Stomach (tissue), 9 donors: ENCODE data around the gene COL10A1. TPM values are rescaled to one million over a fixed set of nuclear protein-coding genes. Genes with fewer than 3 reads are reported as not detected.

ENCODE experiments used
- DNase-seq, 2 donors: peaks; one replicate each; pipeline versions ENCODE4 v3.0.0 to v3.0.0-alpha.2; 2013 to 2019
- H3K27ac ChIP-seq, 5 donors: fragments of 200-600 bp in 4 of 5; sonication (generic) in 4 of 5; one replicate each; pipeline ENCODE4 v1.5.1; 2013 to 2019; ENCODE audit warnings: mild to moderate bottlenecking in 1 of 5, moderate library complexity in 1 of 5
- H3K27me3 ChIP-seq, 3 donors: fragments of 200-600 bp; sonication (generic); one replicate each; pipeline ENCODE4 v1.5.1; 2017 to 2019; ENCODE audit warnings: mixed run types in 1 of 3
- H3K36me3 ChIP-seq, 4 donors: fragments of 200-600 bp; sonication (generic); 1 replicate in 3 of 4; 2 replicates in 1 of 4; pipeline ENCODE4 v1.5.1; 2016 to 2019
- H3K4me1 ChIP-seq, 4 donors: fragments of 200-600 bp; sonication (generic); one replicate each; pipeline ENCODE4 v1.5.1; 2016 to 2019
- H3K4me3 ChIP-seq, 4 donors: fragments of 200-600 bp; sonication (generic) in 3 of 4; one replicate each; pipeline ENCODE4 v1.5.1; 2016 to 2019; ENCODE audit warnings: mild to moderate bottlenecking in 1 of 4
- H3K9me3 ChIP-seq, 4 donors: fragments of 200-600 bp; sonication (generic); one replicate each; pipeline ENCODE4 v1.5.1; 2016 to 2019
- EP300 ChIP-seq: sonication (generic); formaldehyde crosslinking; IDR thresholded peaks from one replicate; pipeline ENCODE4 v1.6.1; 2017; ENCODE audit warnings: antibody characterized with exemption
- POLR2A ChIP-seq, 4 donors: fragments of 450-650 bp; IDR thresholded peaks; one replicate each; pipeline ENCODE4 v1.6.1; 2016; ENCODE audit warnings: antibody characterized with exemption in 4 of 4, control low read depth in 2 of 4, mild to moderate bottlenecking in 1 of 4, moderate library complexity in 1 of 4
- POLR2AphosphoS5 ChIP-seq, 3 donors: sonication (generic); formaldehyde crosslinking; IDR thresholded peaks; one replicate each; pipeline ENCODE4 v1.6.1; 2016; ENCODE audit warnings: antibody characterized with exemption in 3 of 3
- WGBS, 5 donors: extraction: QIAGEN DNeasy Blood & Tissue Kit in 3 of 5; methylation state at CpG; one replicate each; pipeline versions ENCODE4 v1.1.5 to v1.1.7; 2013 to 2018; 5-methylcytosine and 5-hydroxymethylcytosine counted together
- intact Hi-C: fragments of 100-400 bp; cut with DNase I; formaldehyde crosslinking; loops from one replicate; pipeline ENCODE4 v1.15.1; 2023; ENCODE audit warnings: low total_unique reads
- polyA plus RNA-seq, 3 donors: library from polyadenylated mRNA; stranded (reverse); fragments of 200-250 nt; gene quantifications; one replicate each; pipeline ENCODE4 v1.2.3, GENCODE V29; 2013
- total RNA-seq, 5 donors: library from RNA; depleted of rRNA; stranded (reverse); fragments of >200 nt; gene quantifications; one replicate each; pipeline versions ENCODE4 v1.1.0 to v1.2.3, GENCODE V29; 2014 to 2016
- TF ChIP-seq, protein P1 (sequence below), 7 experiments: fragments of 450-650 bp in 4 of 7; fragments of 200-600 bp in 3 of 7; sonication (generic) in 3 of 7; IDR thresholded peaks; one replicate each; pipeline ENCODE4 v1.5.1; 2016 to 2019; ENCODE audit warnings: antibody characterized with exemption in 7 of 7, control low read depth in 2 of 7, mild to moderate bottlenecking in 1 of 7
- donor health status: healthy with polysubstance abuse.
- donor health status: Bipolar disorder and iron deficiency.
- donor health status: healthy.

The COL10A1 gene
- total and polyA plus RNA-seq, 8 donors, result 0.37 TPM; not detected in 7

DNA sequence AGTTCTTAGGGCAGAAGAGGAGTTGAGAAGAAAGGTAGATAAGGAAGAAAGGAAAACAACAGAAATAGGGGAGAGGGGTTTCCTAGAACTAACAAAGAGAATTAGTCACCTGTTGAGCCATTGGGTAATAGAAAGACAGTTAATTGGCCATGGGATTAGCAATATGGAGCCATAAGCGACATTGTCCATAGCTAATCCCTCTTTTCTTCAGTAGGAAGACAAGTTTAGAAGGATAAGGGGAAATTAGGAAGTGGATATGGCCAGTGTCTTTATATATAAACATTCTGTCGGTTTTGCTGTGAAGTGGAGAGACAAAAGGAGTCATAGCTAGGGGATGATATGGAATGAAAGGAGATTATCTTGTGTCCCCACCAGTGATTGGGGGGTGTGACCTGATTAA, 43.9 kb upstream of the COL10A1 start:
- 82 to 90% (median 85%) methylated on average over 2 of the region's 2 CpGs for WGBS, 5 donors
- Histone ChIP-seq H3K9me3 (peaks cover 0 to 11% (median 0%) of the 10 kb centered on the region in 4 donors), H3K27ac (no peak overlapping the region), H3K4me1 (peaks cover 0 to 6% (median 0%) of the 10 kb centered on the region in 4 donors), H3K4me3 (no peak overlapping the region), H3K36me3 (peaks cover 0 to 12% (median 0%) of the 10 kb centered on the region in 4 donors), H3K27me3 (no peaks in the 10 kb centered on the region)
- no peak for DNase-seq
- TF ChIP-seq POLR2A (IDR thresholded peaks at IDR 0.05) (no peak), EP300 (no peak)
- TF ChIP-seq, protein P1, sequence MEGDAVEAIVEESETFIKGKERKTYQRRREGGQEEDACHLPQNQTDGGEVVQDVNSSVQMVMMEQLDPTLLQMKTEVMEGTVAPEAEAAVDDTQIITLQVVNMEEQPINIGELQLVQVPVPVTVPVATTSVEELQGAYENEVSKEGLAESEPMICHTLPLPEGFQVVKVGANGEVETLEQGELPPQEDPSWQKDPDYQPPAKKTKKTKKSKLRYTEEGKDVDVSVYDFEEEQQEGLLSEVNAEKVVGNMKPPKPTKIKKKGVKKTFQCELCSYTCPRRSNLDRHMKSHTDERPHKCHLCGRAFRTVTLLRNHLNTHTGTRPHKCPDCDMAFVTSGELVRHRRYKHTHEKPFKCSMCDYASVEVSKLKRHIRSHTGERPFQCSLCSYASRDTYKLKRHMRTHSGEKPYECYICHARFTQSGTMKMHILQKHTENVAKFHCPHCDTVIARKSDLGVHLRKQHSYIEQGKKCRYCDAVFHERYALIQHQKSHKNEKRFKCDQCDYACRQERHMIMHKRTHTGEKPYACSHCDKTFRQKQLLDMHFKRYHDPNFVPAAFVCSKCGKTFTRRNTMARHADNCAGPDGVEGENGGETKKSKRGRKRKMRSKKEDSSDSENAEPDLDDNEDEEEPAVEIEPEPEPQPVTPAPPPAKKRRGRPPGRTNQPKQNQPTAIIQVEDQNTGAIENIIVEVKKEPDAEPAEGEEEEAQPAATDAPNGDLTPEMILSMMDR (IDR thresholded peaks at IDR 0.05), result no peak
- intact Hi-C loops, result no loop called here

- WGBS, 5 donors, result 93 to 100% (median 96%) methylated on average over 1 of the region's 1 CpG
- peaks cover 0 to 6% (median 0%) of the 10 kb centered on the region in 4 donors for H3K4me1 ChIP-seq
These were observed 42.2 kb upstream of the COL10A1 start for GRCh38 chr6:116168148-116168547.

DNA sequence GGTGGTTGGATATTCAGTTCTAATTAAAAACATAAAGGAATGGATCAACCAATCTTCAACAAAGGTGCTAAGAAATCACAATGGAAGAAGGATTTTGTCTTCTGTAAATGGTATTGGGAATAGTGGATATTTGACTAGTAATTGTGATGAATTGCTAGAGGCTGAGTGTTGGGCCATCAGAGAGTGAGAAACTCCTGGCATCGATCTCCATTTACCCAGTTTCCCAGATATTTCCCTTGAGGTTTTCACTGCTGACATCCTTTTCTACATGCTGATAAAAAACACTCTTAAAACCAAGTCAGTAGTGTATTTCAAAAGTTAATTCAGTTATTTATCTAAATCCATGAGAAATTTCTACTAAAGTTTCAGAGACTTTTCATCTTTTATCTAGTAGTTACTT, 40.4 kb upstream of the COL10A1 start:
- 90 to 98% (median 92%) methylated on average over 1 of the region's 1 CpG for WGBS, 5 donors
- Histone ChIP-seq H3K27me3 (no peaks in the 10 kb centered on the region), H3K27ac (no peak overlapping the region), H3K36me3 (no peaks in the 10 kb centered on the region), H3K9me3 (no peaks in the 10 kb centered on the region), H3K4me3 (no peak overlapping the region), H3K4me1 (peaks cover 0 to 6% (median 0%) of the 10 kb centered on the region in 4 donors)
- intact Hi-C loops, result no loop called here
- DNase-seq, result no peak
- TF ChIP-seq POLR2AphosphoS5 (IDR thresholded peaks at IDR 0.05), result no peak
- TF ChIP-seq, protein P1 (IDR thresholded peaks at IDR 0.05), result no peak

More at GRCh38 chr6:116168148-116168547, 42.2 kb upstream of the COL10A1 start:
- Histone ChIP-seq H3K4me3 (no peak overlapping the region), H3K36me3 (no peaks in the 10 kb centered on the region), H3K27me3 (no peaks in the 10 kb centered on the region), H3K9me3 (no peaks in the 10 kb centered on the region), H3K27ac (no peak overlapping the region)
- TF ChIP-seq EP300, result no peak
- TF ChIP-seq, protein P1 (IDR thresholded peaks at IDR 0.05), result no peak
- TF ChIP-seq POLR2A (IDR thresholded peaks at IDR 0.05), result no peak
- no peak for TF ChIP-seq POLR2AphosphoS5 (IDR thresholded peaks at IDR 0.05)
- DNase-seq, result no peak
- intact Hi-C loops, result no loop called here

DNA sequence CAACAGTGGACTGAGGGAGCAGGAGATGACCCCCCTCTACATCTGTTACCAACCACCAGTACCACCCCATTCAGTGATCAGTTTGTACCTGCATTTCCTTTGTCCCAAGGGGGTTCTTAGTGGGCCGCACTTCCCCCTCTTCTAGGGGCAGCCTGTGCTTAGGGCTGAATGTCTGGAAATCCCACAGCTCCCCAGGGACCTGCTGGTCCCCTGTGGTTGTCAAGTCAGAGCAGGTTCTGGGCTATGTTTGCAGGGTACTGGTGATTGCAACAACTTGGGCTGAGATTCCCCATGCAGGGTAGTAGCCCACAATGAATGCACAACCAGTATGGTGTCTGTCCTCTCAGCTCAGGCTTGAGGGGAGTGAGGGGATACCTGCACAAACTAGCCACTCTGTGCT, 39.7 kb upstream of the COL10A1 start:
- no peaks in the 10 kb centered on the region for H3K9me3 ChIP-seq
- H3K27ac ChIP-seq, result no peak overlapping the region
- peaks cover 0 to 3% (median 0%) of the 10 kb centered on the region in 4 donors for H3K4me1 ChIP-seq
- no peak for DNase-seq
- no peak overlapping the region for H3K4me3 ChIP-seq
- intact Hi-C loops, result no loop called here
- H3K36me3 ChIP-seq, result no peaks in the 10 kb centered on the region
- WGBS, 5 donors, result 94 to 100% (median 97%) methylated on average over 1 of the region's 1 CpG
- no peaks in the 10 kb centered on the region for H3K27me3 ChIP-seq
- TF ChIP-seq POLR2A (IDR thresholded peaks at IDR 0.05) (no peak), POLR2AphosphoS5 (IDR thresholded peaks at IDR 0.05) (no peak), EP300 (no peak)
- TF ChIP-seq, protein P1 (IDR thresholded peaks at IDR 0.05), result no peak
